Neural progenitor cell (in vitro differentiated cells): ENCODE data around the gene SFMBT2. TPM values are rescaled to one million over a fixed set of nuclear protein-coding genes. Genes with fewer than 3 reads are reported as not detected.

Source experiments
- DNase-seq: peaks from one replicate; pipeline ENCODE4 v3.0.0-alpha.2; 2016; ENCODE audit warnings: low spot score
- H2AFZ ChIP-seq: fragments of 200-600 bp; sonication (generic); replicated peaks from 2 replicates; pipeline ENCODE4 v1.6.1; 2016; ENCODE audit warnings: antibody characterized with exemption
- H3F3A ChIP-seq: fragments of 200-600 bp; sonication (generic); 2 replicates; pipeline ENCODE4 v1.6.1; 2016; ENCODE audit warnings: antibody characterized with exemption, low read depth
- H3K27ac ChIP-seq: fragments of 200-600 bp; sonication (generic); 2 replicates; pipeline ENCODE4 v1.5.1; 2016; ENCODE audit warnings: mild to moderate bottlenecking
- H3K27me3 ChIP-seq: fragments of 200-600 bp; sonication (generic); 2 replicates; pipeline ENCODE4 v1.6.1; 2016; ENCODE audit warnings: mild to moderate bottlenecking, moderate library complexity
- H3K36me3 ChIP-seq: fragments of 200-600 bp; sonication (generic); 2 replicates; pipeline ENCODE4 v1.5.1; 2016
- H3K4me1 ChIP-seq: fragments of 200-600 bp; sonication (generic); 2 replicates; pipeline ENCODE4 v1.6.1; 2016; ENCODE audit warnings: mixed run types
- H3K4me2 ChIP-seq: fragments of 200-600 bp; sonication (generic); 2 replicates; pipeline ENCODE4 v1.6.1; 2016
- H3K4me3 ChIP-seq: fragments of 200-600 bp; sonication (generic); 2 replicates; pipeline ENCODE4 v1.5.1; 2016
- H3K79me2 ChIP-seq: fragments of 200-600 bp; sonication (generic); 2 replicates; pipeline ENCODE4 v1.6.1; 2016; ENCODE audit warnings: low read depth
- H3K9ac ChIP-seq: fragments of 200-600 bp; sonication (generic); 2 replicates; pipeline ENCODE4 v1.6.1; 2016
- H3K9me3 ChIP-seq: fragments of 200-600 bp; sonication (generic); 2 replicates; pipeline ENCODE4 v1.5.1; 2016; ENCODE audit warnings: low read depth
- H4K20me1 ChIP-seq: fragments of 200-600 bp; sonication (generic); 2 replicates; pipeline ENCODE4 v1.6.1; 2016; ENCODE audit warnings: low read depth
- H3K27ac Mint-ChIP-seq: 3 replicates; pipeline ENCODE4 v1.8.0; 2021; ENCODE audit warnings: mixed read lengths
- H3K27me3 Mint-ChIP-seq: 2 replicates; pipeline ENCODE4 v1.8.0; 2022; ENCODE audit warnings: low read depth, mild to moderate bottlenecking, inconsistent platforms, moderate library complexity, mixed read lengths; ENCODE audit not compliant: insufficient read depth
- H3K36me3 Mint-ChIP-seq: 3 replicates; pipeline ENCODE4 v1.8.0; 2021; ENCODE audit warnings: mixed read lengths
- H3K4me1 Mint-ChIP-seq: 3 replicates; pipeline ENCODE4 v1.8.0; 2021; ENCODE audit warnings: mixed read lengths
- H3K4me3 Mint-ChIP-seq: 3 replicates; pipeline ENCODE4 v1.8.0; 2021; ENCODE audit warnings: mild to moderate bottlenecking, moderate library complexity, mixed read lengths
- H3K9me3 Mint-ChIP-seq: 3 replicates; pipeline ENCODE4 v1.8.0; 2020; ENCODE audit warnings: mixed read lengths
- CTCF ChIP-seq: fragments of 200-600 bp; sonication (generic); IDR thresholded peaks from 2 replicates; pipeline ENCODE4 v1.5.1; 2017; ENCODE audit warnings: antibody characterized with exemption, mild to moderate bottlenecking
- EZH2 ChIP-seq: fragments of 200-600 bp; sonication (generic); IDR thresholded peaks from 2 replicates; pipeline ENCODE4 v1.6.1; 2017; ENCODE audit warnings: antibody characterized with exemption, mild to moderate bottlenecking, moderate library complexity
- EZH2phosphoT487 ChIP-seq: fragments of 200-600 bp; sonication (generic); IDR thresholded peaks from 2 replicates; pipeline ENCODE4 v1.6.1; 2017; ENCODE audit warnings: antibody characterized with exemption
- total RNA-seq: library from RNA; depleted of rRNA; stranded (reverse); fragments of >200 nt; gene quantifications from 2 replicates; pipeline ENCODE4 v1.2.3, GENCODE V29; 2015; ENCODE audit warnings: low replicate concordance

The SFMBT2 gene
- total RNA-seq, 1 donor from 2014 or later = 1.8 TPM

GRCh38 chr10:7161484-7162250, 249.2 kb downstream of the SFMBT2 start:
- Histone ChIP-seq H3K4me1 (no peaks in the 10 kb centered on the region), H3K27ac (no peak overlapping the region), H3K79me2 (no peaks in the 10 kb centered on the region), H3K9ac (no peak overlapping the region), H3K27me3 (no peaks in the 10 kb centered on the region), H3K4me3 (no peak overlapping the region), H3K9me3 (no peaks in the 10 kb centered on the region), H3F3A (no peaks in the 10 kb centered on the region), H3K4me2 (no peak overlapping the region), H3K36me3 (no peaks in the 10 kb centered on the region), H4K20me1 (no peaks in the 10 kb centered on the region), H2AFZ (no peak overlapping the region)
- Mint-ChIP-seq H3K27me3 (no peaks in the 10 kb centered on the region), H3K27ac (no peak overlapping the region), H3K4me3 (no peak overlapping the region), H3K36me3 (peaks cover 14% of the 10 kb centered on the region), H3K9me3 (no peaks in the 10 kb centered on the region), H3K4me1 (peaks cover 4% of the 10 kb centered on the region)
- TF ChIP-seq CTCF = no peak
- no peak for DNase-seq

- no peak overlapping the region for H3K4me3 Mint-ChIP-seq
Observed at GRCh38 chr10:7159928-7160327, 250.9 kb downstream of the SFMBT2 start.

GRCh38 chr10:7159517-7159916, 251.3 kb downstream of the SFMBT2 start:
- Histone ChIP-seq H3K4me1 (no peaks in the 10 kb centered on the region), H3K4me2 (no peak overlapping the region), H3K79me2 (no peaks in the 10 kb centered on the region), H3K9ac (no peak overlapping the region), H3K27me3 (no peaks in the 10 kb centered on the region), H3K9me3 (no peaks in the 10 kb centered on the region), H3K4me3 (no peak overlapping the region), H3K27ac (no peak overlapping the region), H3K36me3 (no peaks in the 10 kb centered on the region), H4K20me1 (no peaks in the 10 kb centered on the region), H2AFZ (no peak overlapping the region), H3F3A (no peaks in the 10 kb centered on the region)
- Mint-ChIP-seq H3K27ac (no peak overlapping the region), H3K4me1 (peaks cover 2% of the 10 kb centered on the region), H3K4me3 (no peak overlapping the region), H3K9me3 (no peaks in the 10 kb centered on the region), H3K36me3 (peaks cover 12% of the 10 kb centered on the region), H3K27me3 (no peaks in the 10 kb centered on the region)
- no peak for TF ChIP-seq EZH2
- TF ChIP-seq CTCF = no peak
- no peak for TF ChIP-seq EZH2phosphoT487
- no peak for DNase-seq

More at GRCh38 chr10:7159928-7160327, 250.9 kb downstream of the SFMBT2 start:
- Histone ChIP-seq H3K27me3 (no peaks in the 10 kb centered on the region), H3K27ac (no peak overlapping the region), H3K4me1 (no peaks in the 10 kb centered on the region), H3K4me2 (no peak overlapping the region), H2AFZ (no peak overlapping the region), H3K79me2 (no peaks in the 10 kb centered on the region), H3K36me3 (no peaks in the 10 kb centered on the region), H3K4me3 (no peak overlapping the region), H3K9me3 (no peaks in the 10 kb centered on the region), H3K9ac (no peak overlapping the region), H3F3A (no peaks in the 10 kb centered on the region), H4K20me1 (no peaks in the 10 kb centered on the region)
- no peak overlapping the region for H3K27ac Mint-ChIP-seq
- TF ChIP-seq CTCF (no peak), EZH2 (no peak), EZH2phosphoT487 (no peak)
- no peaks in the 10 kb centered on the region for H3K9me3 Mint-ChIP-seq
- no peaks in the 10 kb centered on the region for H3K27me3 Mint-ChIP-seq
- H3K4me1 Mint-ChIP-seq = peaks cover 4% of the 10 kb centered on the region
- no peak for DNase-seq
- peaks cover 14% of the 10 kb centered on the region for H3K36me3 Mint-ChIP-seq
